AG09309 (cell line): ENCODE measurements around the gene BBX.

Source experiments
- DNase-seq: peaks from one replicate; pipeline ENCODE4 v3.0.0-alpha.2; 2010; ENCODE audit warnings: low read depth
- H3K4me3 ChIP-seq: 2 replicates; pipeline ENCODE4 v1.5.1; 2011; ENCODE audit warnings: mild to moderate bottlenecking, low read depth, low read length, moderate library complexity; ENCODE audit not compliant: control insufficient read depth
- CTCF ChIP-seq: IDR thresholded peaks from 2 replicates; pipeline ENCODE4 v1.5.1; 2011; ENCODE audit warnings: mild to moderate bottlenecking, low read depth, low read length, inconsistent platforms; ENCODE audit not compliant: insufficient read depth, control insufficient read depth; ENCODE audit errors: missing control alignments

BBX gene

GRCh38 chr3:107734317-107734716 lies 211.6 kb downstream of the BBX start:
- H3K4me3 ChIP-seq = no peak overlapping the region
- TF ChIP-seq CTCF = no peak
- DNase-seq = no peak

GRCh38 chr3:107737914-107738313 lies 215.2 kb downstream of the BBX start:
- TF ChIP-seq CTCF = no peak
- no peak overlapping the region for H3K4me3 ChIP-seq
- no peak for DNase-seq

GRCh38 chr3:107738486-107739183 lies 215.9 kb downstream of the BBX start:
- TF ChIP-seq CTCF = no peak
- no peak overlapping the region for H3K4me3 ChIP-seq
- DNase-seq = no peak

GRCh38 chr3:107739227-107739626 lies 216.5 kb downstream of the BBX start:
- no peak overlapping the region for H3K4me3 ChIP-seq
- no peak for TF ChIP-seq CTCF
- no peak for DNase-seq

GRCh38 chr3:107740992-107741896 lies 218.5 kb downstream of the BBX start:
- TF ChIP-seq CTCF = peak; percentile 41
- no peak for DNase-seq
- H3K4me3 ChIP-seq = no peak overlapping the region

GRCh38 chr3:107745354-107745753 lies 222.6 kb downstream of the BBX start:
- DNase-seq = no peak
- no peak overlapping the region for H3K4me3 ChIP-seq
- no peak for TF ChIP-seq CTCF
